HG03558 (cell line): ENCODE data around the gene IFT43.

Experiments
- ATAC-seq: cut with Tn5 transposase; IDR thresholded peaks from one replicate; pipeline ENCODE4 v1.9.1; 2021; ENCODE audit warnings: moderate number of reproducible peaks; ENCODE audit not compliant: unreplicated experiment; ENCODE audit errors: extremely low read depth

The IFT43 gene

DNA sequence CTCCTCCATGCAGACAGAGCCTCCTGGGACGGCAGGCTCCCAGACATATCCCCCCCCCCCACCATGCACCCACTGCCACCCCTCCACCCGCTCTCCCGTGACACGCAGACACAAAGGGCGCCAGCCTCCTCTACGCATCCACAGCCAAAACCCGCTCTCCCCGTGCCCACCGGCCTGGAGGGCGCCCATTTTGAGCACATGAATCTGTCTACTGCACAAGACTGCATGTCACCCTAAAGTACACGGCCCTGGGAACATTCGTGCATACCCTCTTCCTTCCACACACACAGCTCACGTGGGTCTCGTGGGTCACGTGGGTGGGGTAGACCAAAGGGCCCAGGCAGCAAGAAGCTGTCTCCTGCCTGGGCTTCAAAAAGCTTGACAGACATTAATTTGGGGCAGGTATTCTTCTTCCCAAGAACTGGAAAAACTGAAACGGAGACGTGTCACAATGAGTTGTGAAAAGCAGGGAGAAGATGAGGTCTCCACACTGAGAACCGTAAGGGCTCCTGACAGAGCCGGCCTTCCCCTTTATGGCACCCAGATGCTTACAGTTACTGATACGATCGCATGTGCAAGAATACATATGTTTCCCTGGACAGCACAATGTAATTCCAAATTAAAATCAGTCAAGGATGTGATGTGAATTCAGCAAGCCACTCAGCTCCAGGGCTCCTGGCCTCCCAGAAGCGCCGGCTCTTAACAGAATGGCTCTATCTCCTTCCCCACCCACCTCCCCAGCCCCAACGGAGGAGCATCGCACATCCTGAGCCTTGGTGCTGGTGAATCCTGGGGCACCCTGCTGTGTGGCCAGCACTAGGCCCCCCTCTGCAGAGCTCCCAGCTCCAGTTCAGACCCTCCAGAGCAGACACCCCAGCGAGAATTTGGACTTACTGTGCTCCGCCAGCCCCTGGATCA, 5.7 kb upstream of the IFT43 start:
- ATAC-seq, result no peak

DNA sequence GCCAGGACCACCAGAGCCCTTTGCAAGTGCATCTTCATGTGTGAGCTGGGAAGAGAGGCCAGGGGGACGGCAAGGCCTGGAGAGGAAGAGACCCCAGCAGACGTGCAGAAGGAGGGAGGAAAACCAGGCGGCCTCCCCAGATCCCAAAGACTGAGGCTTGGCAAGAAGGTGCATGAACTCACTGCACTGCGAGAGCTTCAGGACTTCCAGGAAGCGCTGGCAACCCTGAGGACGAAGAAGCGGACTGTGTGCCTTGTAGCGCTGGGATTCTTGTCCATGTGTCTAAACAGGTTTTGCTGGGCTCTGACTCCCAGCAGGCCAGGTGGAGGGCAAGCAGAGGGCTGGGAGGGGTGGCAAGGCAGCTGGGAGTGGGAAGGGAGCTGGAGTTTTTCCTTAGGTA, 4.7 kb upstream of the IFT43 start:
- ATAC-seq, result no peak

DNA sequence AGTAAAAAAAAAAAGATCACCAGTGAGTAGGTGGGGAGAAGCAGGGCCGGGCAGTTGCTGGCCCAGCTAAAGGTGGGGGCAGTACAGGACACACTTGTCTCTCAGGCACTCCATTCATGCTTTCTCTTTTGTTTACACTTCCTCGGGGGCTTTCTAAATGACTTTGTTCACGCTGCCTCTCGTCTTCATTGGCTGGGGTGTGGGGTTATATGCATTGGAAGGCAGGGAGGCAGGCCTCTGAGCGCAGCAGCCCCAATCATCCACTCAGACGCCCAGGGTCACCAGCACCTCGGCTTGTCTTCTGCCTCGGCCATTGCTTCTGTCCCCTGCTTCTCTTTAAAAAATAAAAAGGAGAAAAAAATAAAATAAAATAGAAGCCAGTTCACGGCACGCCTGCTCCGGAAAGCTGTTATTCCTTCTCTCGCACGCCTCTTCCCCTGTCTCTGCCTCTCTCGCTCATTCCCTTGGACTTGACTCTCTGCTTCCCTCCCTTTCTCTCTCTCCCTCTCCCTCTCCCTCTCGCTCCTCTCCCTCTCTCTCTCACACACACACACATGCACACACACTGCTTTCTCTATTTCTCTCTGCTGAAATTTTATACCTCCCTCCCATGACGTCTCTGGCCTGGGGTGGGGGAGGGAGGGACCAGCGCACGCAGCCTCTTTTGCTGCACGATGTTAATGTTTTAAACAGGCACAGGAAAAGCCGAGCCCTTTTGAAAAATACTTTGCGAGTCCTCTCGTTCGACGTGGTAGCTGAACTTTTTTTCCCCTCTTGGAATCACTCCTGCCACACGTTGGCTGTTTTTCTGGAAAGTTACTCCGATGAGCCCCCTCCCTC, 3.9 kb upstream of the IFT43 start, which contains the start of gene TGFB3:
Gene TGFB3 (minus strand): TSS at position 570 of the 840 bp plus-strand sequence. CDS start 1,102 bp downstream, outside the sequence.
- ATAC-seq, result no peak

DNA sequence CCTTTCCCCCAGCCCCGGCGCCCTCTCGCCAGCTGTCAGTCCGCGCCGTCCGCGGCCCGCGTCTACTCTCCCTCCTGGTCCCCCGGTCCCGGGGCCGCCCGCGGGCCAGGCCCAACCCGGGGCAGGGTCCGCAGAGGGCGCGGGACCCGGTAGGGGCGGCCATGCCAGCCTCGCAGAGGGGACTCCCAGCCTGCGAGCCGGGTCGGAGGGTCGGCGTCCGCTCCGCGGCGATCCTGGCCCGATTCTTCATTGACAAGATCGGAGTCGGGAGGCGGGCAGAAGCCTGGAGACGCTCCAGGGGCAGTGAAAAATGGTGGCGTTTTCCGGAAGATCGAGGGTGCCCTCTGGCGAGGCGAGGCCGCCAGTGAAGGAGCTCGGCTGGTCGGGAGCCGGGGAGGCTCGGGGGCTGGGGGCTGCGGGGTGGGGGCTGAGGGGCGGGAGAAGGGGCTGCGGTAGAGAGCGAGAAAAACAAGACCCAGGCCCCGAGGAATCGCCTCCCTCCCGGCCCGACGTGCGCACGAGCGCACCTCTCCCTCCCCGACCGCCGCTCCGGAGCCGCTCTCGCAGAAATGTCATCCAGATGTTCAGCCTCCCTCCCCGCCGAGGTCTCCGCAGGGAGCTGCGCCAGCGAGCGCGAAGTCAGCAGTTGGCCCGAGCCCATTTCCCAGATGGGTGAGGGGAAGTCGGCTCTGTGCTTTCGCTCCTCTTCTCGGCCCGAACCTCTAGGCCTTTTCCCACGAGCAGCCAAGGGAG, 3.1 kb upstream of the IFT43 start:
- ATAC-seq, result no peak

DNA sequence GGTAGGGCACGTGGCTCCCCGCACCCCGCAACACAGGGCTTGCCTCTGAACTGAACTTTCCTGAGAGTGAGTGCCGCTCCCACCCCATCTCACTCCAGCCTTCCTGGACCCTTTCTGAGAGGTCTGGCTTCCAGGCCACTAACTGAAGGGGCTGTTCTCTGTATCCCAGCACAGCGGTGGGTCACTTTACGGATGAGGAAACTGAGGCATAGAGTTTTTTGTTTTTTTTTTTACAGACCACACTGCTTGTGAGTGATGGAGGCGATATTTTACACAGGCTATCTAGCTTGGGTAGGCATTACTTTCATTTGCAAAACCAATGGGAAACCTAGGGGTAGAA, 2.6 kb upstream of the IFT43 start:
- ATAC-seq, result no peak

DNA sequence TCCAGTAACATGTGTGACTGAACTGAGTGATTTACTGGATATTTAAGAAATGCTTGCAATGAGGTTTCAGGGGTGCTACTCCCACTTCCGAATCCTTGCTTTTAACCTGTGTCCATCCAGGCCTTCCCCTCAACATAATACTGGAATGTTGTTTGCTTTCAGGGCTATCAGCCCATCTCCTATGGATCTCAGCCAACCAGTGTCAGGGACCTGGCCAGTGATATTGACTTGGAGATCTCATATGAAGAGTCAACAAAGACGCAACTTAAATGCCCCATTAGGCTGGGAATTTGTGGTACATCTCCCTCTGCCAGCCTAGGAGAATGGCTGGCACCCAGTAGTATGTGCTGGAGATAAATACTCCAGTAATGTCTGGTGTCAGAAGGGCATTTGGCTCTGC, 889 bp upstream of the IFT43 start:
- ATAC-seq, result no peak

DNA sequence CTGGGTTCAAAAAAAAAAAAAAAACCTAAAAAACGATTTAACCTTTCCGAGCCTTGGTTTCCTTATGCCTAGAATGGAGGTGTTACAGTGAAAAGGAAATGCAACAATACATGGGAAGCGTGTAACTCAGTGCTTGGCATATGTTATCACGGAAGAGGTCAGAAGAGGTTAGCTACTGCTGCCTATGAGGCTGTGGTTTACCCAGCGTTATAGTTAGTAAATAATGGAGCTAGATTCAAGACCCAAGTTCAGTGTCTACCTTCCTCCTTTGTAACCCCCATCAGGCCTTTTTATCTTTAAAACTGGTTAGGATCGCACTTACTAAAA, 839 bp downstream of the IFT43 start:
- ATAC-seq, result no peak

DNA sequence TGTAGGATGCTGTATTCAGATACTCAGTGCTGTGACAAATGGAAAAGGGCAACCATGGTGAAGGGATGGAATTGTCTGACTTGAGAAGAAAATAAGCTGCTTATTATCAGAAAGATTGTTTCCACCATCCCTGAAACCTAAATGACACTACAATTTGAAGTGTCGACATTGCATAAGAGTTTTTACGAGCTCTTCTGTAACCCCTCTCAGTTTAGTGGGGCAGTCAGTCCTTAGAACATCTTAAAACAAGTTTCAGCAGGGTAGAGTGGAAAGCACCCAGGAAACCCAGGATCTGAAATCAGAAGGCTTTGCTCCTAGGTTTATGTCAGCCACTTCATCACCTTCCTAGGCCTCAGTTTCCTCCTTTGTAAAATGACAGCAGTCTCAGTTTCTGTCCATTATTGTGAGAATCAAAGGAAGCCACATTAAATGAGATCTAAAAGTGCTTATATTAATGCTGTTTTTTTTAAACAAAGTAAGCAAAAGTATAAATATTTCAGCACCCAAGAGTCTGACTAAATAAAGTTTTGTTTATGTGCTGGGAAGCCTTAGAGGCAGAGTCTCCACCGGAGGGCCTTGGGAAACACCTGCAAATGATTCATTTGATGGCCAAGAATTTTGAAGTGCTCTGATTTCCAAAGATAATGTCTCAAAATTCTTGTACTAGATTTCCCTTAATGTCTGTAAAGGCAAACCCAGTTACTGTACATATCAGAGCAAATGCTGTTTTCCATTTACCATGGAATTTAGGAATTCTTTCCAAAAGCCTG, 1.8 kb downstream of the IFT43 start:
- no peak for ATAC-seq

DNA sequence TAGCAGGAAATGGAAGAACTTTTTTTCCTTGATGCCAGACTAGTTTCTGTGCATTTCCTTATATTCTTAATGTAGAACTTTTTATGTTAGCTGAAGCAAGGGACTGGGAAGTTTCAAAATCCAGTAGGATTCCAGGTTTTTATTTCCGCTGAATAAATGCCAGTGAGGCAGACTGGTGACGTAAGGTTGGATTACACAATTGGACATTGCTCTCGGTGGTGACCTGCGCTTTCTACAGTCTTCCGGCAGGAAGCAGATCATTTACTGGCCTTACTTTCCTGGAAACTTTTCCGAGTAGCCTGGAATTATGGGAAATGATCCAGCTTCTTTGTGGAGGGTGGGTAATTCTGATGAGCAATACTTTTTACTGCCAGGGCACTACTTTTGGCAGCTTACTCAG, 3.6 kb downstream of the IFT43 start:
- no peak for ATAC-seq

DNA sequence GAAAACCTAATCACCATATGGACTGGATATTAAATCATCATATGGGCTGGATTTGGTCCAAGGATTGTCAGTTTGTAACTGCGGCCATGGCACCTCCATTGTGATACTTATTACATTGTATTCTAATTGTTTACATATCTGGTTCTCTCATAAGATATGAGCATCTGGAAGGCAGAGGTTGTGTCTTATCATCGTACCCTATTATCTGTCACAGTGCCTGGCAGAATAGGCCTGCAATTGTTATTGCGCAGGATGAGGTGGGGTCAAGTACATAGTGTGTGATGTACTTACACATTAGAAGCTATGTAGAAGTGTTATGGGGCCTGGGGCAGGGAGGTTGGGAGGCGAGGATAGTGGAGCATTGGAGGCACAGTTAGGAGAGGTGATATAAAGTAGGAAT, 4.7 kb downstream of the IFT43 start:
- ATAC-seq, result no peak

DNA sequence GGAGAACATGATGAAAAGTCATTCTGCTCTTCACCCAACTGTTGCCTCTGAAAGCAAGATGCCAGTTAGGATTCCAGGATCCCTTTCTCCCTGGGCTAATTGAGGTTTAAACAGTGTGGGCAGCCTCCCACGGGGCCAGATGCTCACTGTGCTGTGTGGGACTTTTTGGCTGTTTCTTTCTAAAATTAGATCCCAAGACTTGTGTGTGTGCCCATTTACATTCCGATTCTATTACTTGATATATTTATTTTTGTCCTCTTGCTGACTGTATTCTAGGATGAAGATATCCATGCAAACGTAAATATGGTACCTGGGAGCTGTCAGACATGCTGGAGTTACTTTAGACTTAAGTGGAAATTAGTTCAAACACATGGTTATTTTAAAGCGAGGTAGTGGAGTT, 6.2 kb downstream of the IFT43 start:
- ATAC-seq, result no peak

DNA sequence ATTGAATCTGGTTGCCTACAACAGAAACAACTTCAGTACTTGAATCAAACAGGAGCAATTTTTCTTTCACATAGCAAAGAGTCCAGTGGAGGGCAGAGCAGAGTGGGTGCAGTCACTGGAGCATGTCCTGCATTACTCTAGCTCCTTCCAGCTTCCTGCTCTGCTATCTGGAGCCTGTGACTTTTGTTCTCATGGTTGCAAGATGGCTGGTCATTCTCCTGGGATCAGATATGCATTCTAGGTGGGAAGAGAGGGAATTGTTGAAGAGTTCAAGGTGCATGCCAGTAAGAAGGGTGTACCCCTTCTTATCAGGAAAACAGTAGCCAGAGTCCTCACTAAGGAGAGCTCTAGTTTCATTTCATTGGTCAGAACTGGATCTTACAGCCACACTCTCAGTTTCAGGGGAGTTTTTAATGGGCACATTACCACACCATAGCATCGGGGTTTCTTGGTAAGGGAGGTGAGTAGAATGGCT, 8.0 kb downstream of the IFT43 start:
- no peak for ATAC-seq

DNA sequence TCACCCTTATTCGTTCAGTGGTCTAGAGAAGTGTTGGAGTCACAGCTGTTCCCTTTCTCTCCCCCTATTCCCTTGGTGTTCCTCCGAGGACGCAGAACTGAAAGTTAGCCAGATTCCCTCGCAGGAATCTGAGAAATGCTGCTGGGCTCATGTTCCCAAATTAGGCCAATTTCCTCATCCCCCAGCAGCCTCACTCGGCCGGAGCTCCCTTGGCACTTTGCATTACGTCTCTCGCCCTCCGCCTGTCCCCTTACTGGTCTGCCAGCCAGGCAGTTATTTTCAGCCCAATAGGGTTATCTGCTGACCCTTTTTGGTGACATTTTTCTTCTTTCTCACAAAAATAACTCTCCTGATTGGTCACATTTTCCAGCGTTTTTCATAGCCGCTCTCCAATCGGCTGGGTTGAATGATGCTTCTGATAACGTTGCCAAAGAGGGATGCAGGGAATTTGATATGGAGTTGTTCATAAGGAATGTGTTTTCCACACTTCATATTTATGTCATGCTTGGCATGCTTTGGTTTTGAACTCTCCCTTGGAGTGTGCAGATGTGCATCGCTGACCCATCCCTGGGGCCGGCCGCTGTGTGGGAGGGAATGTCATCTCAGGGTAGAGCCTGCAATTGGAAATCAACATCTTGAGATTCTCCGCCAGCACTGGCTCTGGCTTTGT, 9.9 kb downstream of the IFT43 start:
- no peak for ATAC-seq

DNA sequence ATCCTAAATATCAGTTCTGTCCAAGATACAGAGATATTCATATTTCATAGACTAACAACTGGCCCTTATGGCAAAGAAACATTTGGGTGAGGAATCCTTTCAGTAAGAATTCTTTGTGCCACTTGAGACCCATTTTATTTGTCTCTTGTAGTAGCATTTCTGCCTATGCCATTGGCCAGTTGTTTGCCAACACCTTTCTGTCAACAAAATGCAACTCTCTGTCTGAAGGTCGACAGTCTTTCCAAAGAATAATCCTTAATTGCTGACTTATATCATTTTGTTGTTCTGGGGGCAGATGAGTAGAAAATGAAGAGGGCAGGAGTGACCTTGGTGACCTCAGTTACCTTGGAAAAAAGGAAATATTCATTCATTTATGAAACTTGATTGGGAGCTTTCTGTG, 10.9 kb downstream of the IFT43 start:
- ATAC-seq, result no peak

DNA sequence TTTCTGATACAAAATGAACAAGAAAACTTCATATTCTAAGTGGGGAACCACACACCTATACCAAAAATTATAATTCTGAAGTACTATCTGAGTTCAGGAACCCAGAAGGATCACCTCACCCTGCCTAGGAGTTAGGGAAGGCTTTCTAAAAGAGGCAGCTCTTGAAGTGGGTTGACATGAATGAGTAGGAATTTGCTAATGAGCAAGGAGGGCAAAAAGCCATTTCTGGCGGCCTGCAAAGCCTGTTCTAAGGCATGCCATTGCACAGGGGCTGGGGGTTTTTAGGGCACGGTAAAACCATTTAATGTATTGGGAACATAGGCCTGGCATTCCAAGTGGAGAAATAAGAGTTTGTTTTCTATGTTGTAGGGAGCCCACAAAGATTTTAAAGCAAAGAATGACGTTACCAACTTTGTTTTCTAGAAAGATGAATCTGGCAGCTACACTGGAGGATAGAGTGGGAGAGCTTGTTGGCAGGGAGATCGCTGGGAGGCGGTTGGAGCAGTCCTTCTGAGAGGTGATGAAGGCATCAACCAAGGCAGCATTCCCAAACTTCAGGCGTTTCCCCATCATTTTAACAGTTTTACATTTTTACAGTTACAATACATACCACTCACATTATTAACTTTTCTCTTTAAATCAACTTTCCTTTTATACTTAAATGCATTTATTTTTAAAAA, 14.1 kb downstream of the IFT43 start:
- ATAC-seq, result no peak

DNA sequence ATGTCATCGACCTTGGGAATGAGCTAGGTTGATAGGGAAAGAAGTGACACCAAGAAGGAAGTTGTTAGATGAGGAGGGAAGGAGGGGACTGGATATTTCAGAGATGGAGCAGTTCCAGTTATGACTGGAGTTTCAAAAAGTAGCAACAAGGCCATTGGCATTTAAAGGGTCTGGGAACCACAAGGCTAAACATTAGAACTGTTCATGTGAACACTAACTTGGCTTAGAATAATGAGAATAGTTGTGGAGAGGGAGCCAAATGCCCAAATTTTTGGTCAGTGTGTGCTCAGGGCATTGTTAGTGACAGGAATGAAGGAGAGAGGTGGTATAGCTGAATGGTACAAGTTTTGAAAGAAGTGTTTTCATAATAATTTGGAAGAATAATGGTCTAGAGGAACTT, 16.8 kb downstream of the IFT43 start:
- no peak for ATAC-seq

DNA sequence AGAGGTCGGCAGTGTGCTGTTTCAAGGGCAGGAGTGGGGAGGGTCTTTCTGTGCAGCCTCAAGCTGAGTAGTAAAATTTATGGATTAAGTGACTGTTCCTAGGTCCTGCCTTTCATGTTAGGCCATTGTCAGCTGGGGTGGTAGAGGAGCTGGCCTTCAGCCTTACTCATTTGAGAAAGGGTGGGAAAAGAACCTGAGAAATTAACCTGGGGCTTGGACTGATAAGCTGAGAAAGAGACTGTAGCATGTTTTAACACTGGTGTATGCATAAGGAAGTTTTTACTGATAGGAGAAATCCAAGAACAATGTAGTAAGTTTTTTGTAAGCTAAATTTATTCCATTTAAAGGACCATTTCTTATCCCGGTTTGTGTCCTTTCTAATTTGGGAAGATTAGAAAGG, 20.7 kb downstream of the IFT43 start:
- no peak for ATAC-seq

DNA sequence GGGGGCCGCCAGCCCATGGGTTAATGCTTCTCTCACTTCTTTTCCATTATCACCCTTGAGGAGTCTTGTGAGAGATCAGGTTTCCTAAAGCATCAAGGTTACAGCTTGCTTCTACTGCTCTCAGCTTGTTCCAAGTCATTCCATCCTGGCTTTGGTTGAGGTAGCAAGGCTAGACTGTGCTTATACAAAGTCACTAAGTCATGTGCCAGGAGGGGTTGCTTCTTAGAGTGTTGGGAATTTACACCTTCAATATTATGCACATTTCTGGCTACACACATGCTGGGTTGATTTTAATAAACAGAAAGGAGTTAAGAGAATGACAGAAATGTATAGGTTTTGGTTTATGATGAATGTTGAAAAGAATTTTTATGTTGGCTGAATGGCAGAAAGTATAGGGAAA, 21.8 kb downstream of the IFT43 start:
- no peak for ATAC-seq

DNA sequence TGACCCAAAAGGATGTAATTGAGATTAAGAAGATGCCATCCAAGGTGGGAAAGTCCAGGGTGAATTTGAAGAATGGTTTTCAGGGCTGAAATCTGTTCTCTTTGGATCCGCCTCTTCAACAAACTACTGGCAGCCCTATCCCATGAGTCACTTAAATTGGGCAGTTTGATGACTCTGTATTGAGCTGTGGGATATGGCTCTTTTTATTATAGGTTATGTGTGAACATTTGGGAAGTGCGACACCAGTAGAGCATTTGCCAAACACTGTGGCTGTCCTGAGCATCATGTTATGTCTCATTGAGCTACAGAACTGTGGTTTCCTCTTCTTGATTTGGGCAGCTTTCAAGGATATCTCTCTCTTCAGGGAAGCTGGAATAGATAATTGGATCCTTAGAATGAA, 22.3 kb downstream of the IFT43 start:
- no peak for ATAC-seq
